SHP77 treated with DMSO at 0.1 percent for 48 hours (cell line): ENCODE results near the gene CCDC78.
A peak's percentile ranks its signal among the peaks of the same experiment; 100 is the strongest.
"Not testable (repeated sequence)": the region's sequence is repeated elsewhere in the genome, so short reads cannot be mapped to it uniquely, and the experiment has no call there.

ENCODE experiments used
- DNase-seq: peaks from one replicate; lab custom pipeline; 2025; lab: John Stamatoyannopoulos, UW

The CCDC78 gene

GRCh38 chr16:722835-723633, 3.2 kb downstream of the CCDC78 start:
- no peak for DNase-seq

- DNase-seq = no peak
Measured at GRCh38 chr16:721765-722540, 4.3 kb downstream of the CCDC78 start.

- DNase-seq = peak; percentile 53
Measured at GRCh38 chr16:720990-721764, 5.1 kb downstream of the CCDC78 start, which contains the start of gene ANTKMT. ANTKMT (plus strand) TSS chr16:721146; CDS start chr16:721275, 129 bp downstream.

- peak; percentile 76 for DNase-seq
Measured at GRCh38 chr16:720447-720989, 5.7 kb downstream of the CCDC78 start.

GRCh38 chr16:719815-720446, 6.3 kb downstream of the CCDC78 start:
- DNase-seq = no peak

GRCh38 chr16:718922-719321, 7.3 kb downstream of the CCDC78 start:
- no peak for DNase-seq

- no peak for DNase-seq
Measured at GRCh38 chr16:718389-718788, 7.9 kb downstream of the CCDC78 start.

GRCh38 chr16:717450-718245, 8.6 kb downstream of the CCDC78 start:
- DNase-seq = no peak

GRCh38 chr16:716768-717325, 9.4 kb downstream of the CCDC78 start:
- DNase-seq = no peak

GRCh38 chr16:716200-716568, 10.1 kb downstream of the CCDC78 start:
- no peak for DNase-seq

GRCh38 chr16:715477-716199, 10.6 kb downstream of the CCDC78 start:
- DNase-seq = no peak

GRCh38 chr16:714558-715476, 11.4 kb downstream of the CCDC78 start, which contains the start of gene METRN:
METRN (plus strand) TSS chr16:715118; CDS start chr16:715290, 172 bp downstream.
- DNase-seq = peak; percentile 49

GRCh38 chr16:714079-714478, 12.2 kb downstream of the CCDC78 start:
- no peak for DNase-seq

GRCh38 chr16:712740-713250, 13.4 kb downstream of the CCDC78 start:
- DNase-seq = not testable (repeated sequence)

- DNase-seq = peak; percentile 27
Measured at GRCh38 chr16:711548-712320, 14.5 kb downstream of the CCDC78 start.

GRCh38 chr16:711084-711483, 15.2 kb downstream of the CCDC78 start:
- no peak for DNase-seq

- no peak for DNase-seq
Measured at GRCh38 chr16:710500-711075, 15.7 kb downstream of the CCDC78 start.
